Muscle of arm (tissue), 12 donors: ENCODE data around the gene RETREG1. TPM values are rescaled to one million over a fixed set of nuclear protein-coding genes. Genes with fewer than 3 reads are reported as not detected.

Experiments
- DNase-seq: peaks from one replicate; pipeline ENCODE4 v3.0.0-alpha.2; 2013
- polyA plus RNA-seq, 12 donors: library from polyadenylated mRNA; unstranded; fragments of 120-200 nt; gene quantifications; one replicate each; pipeline ENCODE4 v1.2.1, GENCODE V29; 2013; ENCODE audit not compliant: insufficient read length in 12 of 12

Gene RETREG1
- polyA plus RNA-seq, 12 donors = 35.1 to 98.4 (median 77.1) TPM; not detected in 1

GRCh38 chr5:16534280-16534679 is 82.5 kb downstream of the RETREG1 start:
- no peak for DNase-seq

- DNase-seq = no peak
Observed at GRCh38 chr5:16531063-16531648, 85.6 kb downstream of the RETREG1 start.

GRCh38 chr5:16529306-16529705 is 87.5 kb downstream of the RETREG1 start:
- DNase-seq = no peak

- DNase-seq = no peak
Observed at GRCh38 chr5:16528382-16529110, 88.3 kb downstream of the RETREG1 start.

- DNase-seq = no peak
Observed at GRCh38 chr5:16525651-16526050, 91.1 kb downstream of the RETREG1 start.

- DNase-seq = no peak
Observed at GRCh38 chr5:16524286-16524685, 92.5 kb downstream of the RETREG1 start.

- DNase-seq = no peak
Observed at GRCh38 chr5:16521521-16522483, 95.0 kb downstream of the RETREG1 start.

- DNase-seq = no peak
Observed at GRCh38 chr5:16520841-16521240, 96.0 kb downstream of the RETREG1 start.

GRCh38 chr5:16519435-16519834 is 97.4 kb downstream of the RETREG1 start:
- DNase-seq = no peak

GRCh38 chr5:16518606-16519005 is 98.2 kb downstream of the RETREG1 start:
- DNase-seq = no peak

- no peak for DNase-seq
Observed at GRCh38 chr5:16515532-16515931, 101.3 kb downstream of the RETREG1 start.

GRCh38 chr5:16510098-16510497 is 106.7 kb downstream of the RETREG1 start:
- DNase-seq = no peak

GRCh38 chr5:16508730-16509531 is 107.9 kb downstream of the RETREG1 start:
- DNase-seq = no peak

- no peak for DNase-seq
Observed at GRCh38 chr5:16507716-16508115, 109.1 kb downstream of the RETREG1 start.

- DNase-seq = no peak
Observed at GRCh38 chr5:16505904-16506303, 110.9 kb downstream of the RETREG1 start.

GRCh38 chr5:16505140-16505891 is 111.5 kb downstream of the RETREG1 start:
- DNase-seq = no peak

- DNase-seq = no peak
Observed at GRCh38 chr5:16504571-16504970, 112.2 kb downstream of the RETREG1 start.

GRCh38 chr5:16502866-16503265 is 113.9 kb downstream of the RETREG1 start:
- no peak for DNase-seq

GRCh38 chr5:16500024-16500423 is 116.8 kb downstream of the RETREG1 start:
- no peak for DNase-seq

- no peak for DNase-seq
Observed at GRCh38 chr5:16497546-16497945, 119.3 kb downstream of the RETREG1 start.

- DNase-seq = no peak
Observed at GRCh38 chr5:16493261-16493660, 123.5 kb downstream of the RETREG1 start.
